Activated naive CD4-positive, alpha-beta T cell treated with Interleukin-2 at 50 U/mL for 16 hours (primary cell): ENCODE results near the gene GPANK1.

Source experiments
- DNase-seq: peaks from one replicate; pipeline ENCODE4 v3.0.0-alpha.2; 2020

Gene GPANK1

GRCh38 chr6:31661262-31662123 is 3.3 kb downstream of the GPANK1 start:
- DNase-seq = no peak

GRCh38 chr6:31660381-31661261 is 4.2 kb downstream of the GPANK1 start, which contains the start of gene C6orf47:
Gene C6orf47 (minus strand): TSS chr6:31660778. CDS start chr6:31659947, 831 bp downstream.
- DNase-seq = peak; percentile 73

- DNase-seq = peak; percentile 34
These were observed 5.0 kb downstream of the GPANK1 start for GRCh38 chr6:31659649-31660380.

GRCh38 chr6:31658983-31659648 is 5.7 kb downstream of the GPANK1 start:
- no peak for DNase-seq

DNA sequence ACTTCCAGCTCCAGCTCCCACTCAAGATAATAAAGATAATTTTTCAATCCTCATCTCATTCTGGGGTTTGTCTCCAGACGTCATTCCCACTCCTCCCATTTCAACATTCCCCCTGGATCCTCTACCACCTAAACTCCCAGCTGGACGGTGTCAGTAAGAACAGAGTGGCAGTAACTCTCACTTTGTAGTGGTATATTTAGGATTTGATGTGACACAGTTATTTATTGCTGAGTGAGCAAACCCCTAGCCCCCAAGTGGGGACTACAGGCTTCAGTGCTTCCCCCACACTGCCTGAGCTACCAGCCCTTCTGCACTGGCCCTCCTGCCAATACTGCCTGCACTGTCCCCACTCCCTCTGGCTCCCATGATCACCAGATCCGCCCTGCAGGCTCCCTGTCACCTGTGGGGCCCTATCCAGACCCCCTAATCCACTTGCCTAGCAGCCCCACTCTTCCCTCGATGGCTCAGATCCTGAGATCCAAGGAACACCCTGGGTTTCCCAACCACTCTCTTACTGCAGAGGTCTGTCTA is 6.6 kb downstream of the GPANK1 start:
- no peak for DNase-seq

GRCh38 chr6:31657406-31658157 is 7.2 kb downstream of the GPANK1 start:
- DNase-seq = peak; percentile 21

DNA sequence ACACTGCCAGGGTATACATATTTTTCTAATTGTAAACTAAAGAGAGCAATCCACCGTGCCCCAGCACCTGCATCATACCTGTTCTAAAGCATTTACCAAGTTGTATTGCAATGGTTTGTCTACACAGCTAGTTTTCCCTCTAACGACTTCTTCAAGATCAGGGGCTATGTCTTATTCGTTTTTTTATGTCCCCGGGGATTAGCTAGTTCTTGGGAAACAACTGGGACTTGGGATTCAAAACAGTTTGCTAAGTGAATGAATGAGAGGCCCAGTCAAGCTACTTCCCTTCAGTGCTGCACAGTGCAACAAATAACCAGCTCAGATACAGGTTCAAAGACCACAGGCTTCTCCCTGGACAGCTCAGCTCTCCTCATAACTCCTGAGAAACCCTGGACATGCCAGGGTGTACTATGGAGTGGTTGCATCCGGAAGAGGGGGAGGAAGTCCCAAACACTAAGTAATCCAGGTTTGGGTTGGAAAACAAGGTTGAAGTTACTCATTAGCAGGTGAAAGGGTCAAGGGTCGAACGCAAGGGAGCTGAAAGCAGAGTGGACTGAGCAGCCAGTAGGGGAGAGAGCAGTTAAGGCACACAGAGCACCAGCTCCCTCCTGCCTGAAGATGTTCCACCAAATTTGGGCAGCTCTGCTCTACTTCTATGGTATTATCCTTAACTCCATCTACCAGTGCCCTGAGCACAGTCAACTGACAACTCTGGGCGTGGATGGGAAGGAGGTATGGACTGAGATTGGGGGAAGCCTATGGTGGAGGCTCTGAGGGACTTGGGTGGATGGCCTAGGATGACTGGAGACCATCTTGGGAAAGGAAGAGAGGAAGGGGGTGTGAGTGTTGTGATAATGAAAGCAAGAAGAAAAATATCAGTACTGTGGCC is 9.2 kb downstream of the GPANK1 start, which contains the start of gene APOM:
Gene APOM, plus strand, starts transcription at position 546 of the 889 bp plus-strand sequence. Its CDS starts 73 bp downstream, at position 619.
- no peak for DNase-seq

DNA sequence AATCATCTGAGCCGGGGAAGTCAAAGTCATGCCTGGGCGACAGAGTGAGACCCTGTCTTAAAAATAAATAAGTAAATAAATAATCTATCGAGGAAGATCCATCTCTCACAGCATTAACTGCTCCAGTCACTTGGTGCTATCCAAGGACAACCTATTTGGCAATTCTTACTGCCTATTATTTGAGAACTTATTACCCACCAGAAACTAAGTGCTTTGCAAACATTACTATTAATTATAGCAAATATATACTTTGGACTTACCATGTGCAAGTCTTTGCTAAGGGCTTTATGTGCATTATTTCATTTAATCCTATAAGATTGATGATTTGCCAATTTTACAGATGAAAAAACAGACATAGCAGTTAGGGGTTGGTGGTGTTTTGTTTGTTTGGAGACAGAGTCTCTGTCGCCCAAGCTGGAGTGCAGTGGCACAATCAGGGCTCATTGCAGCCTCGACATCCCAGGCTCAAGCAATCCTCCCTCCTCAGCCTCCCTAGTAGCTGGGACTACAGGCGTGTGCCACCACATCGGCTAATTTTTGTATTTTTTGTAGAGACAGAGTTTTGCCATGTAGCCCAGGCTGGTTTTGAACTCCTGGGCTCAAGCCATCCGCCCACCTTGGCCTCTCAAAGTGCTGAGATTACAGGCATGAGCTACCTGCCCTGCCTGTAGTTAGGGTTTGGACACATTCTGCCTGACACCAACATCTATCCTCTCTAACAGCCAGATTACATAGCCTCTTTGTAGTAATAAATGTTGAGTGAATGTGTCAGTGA is 10.0 kb downstream of the GPANK1 start:
- no peak for DNase-seq

- peak; percentile 89 for DNase-seq
These were observed 11.7 kb downstream of the GPANK1 start for GRCh38 chr6:31652925-31653724.

- no peak for DNase-seq
These were observed 13.1 kb downstream of the GPANK1 start for GRCh38 chr6:31651602-31652191.

DNA sequence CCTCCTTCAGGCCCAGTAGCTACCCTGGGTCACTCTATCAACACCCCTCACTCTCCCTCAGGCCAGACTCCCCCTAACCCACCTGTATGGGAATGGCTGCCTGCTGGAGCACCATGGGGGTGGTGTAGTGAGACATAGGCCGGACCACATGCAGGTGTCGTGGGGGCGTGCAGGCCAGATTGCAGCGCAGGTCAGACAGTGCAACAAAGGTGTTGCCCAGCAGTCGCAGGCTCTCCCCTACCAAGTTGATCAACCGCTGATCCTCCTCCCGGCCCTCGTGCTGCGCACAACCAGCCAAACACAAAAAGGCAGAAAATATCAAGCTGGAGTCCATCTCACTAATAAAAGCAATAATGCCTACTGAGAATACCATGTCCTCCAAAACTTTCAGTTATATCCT is 19.5 kb downstream of the GPANK1 start:
- DNase-seq = no peak

DNA sequence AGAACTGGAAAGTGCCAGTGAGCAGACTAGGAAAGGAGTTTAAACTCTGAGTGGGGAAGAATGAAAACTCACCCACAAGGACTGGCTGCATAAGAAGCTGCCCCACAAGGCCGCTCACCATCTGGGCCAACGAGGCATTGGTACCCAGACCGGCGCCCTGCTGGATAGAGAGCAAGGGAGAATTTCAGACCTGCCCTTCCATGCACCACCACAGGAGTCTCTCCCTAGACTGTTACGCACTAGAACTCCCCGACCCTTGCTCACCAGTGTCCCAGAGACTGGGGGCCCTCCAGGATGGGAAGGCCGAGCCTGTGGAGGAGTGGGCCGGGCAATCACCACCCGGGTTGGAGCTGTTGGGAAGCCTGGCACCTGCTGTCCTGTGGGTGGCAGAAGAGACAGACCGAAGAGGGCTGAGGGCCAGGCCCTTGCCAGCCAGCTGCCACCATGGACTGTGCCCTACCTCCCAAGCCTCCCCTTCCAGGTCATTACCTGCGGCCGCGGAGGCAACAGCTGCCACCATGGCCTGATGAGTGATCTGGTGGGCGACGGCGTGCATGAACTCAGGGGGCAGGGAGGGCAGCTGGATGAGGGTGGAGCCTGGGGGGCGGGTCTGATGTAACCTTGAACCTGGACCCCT is 20.9 kb downstream of the GPANK1 start:
- DNase-seq = no peak

- no peak for DNase-seq
These were observed 21.8 kb downstream of the GPANK1 start for GRCh38 chr6:31642798-31643570.

GRCh38 chr6:31641370-31641769 is 23.4 kb downstream of the GPANK1 start:
- no peak for DNase-seq

DNA sequence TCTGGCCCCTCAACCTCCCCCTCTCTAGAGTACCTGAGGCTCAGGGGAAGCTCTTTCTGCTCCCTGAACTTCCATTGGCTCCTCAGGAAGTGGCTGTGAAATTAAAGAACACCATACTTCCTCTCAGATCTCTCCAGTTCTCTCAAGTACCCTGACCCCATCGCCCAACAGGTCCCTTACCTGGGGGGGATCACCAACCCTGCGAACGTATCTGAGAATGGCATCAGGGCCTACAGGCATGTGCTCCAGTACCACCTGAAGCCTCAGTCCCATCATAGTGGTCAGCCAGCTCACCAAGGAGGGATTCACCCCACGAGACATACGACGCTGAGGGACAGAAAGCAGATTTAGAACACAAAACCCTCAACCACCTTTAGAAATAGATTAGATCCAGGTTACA is 24.2 kb downstream of the GPANK1 start:
- no peak for DNase-seq

- DNase-seq = peak; percentile 31
These were observed 25.3 kb downstream of the GPANK1 start for GRCh38 chr6:31639449-31639861.

GRCh38 chr6:31639043-31639442 is 25.8 kb downstream of the GPANK1 start:
- DNase-seq = no peak
